Activated CD4-positive, alpha-beta T cell treated with anti-CD3 and anti-CD28 coated beads, Interleukin-2, amount 50 U/mL, for 24 hours (primary cell): ENCODE measurements around the gene TRIM34.
A peak's percentile ranks its signal among the peaks of the same experiment; 100 is the strongest.
"Not testable (repeated sequence)": the region's sequence is repeated elsewhere in the genome, so short reads cannot be mapped to it uniquely, and the experiment has no call there.

Source experiments
- DNase-seq, 2 donors: peaks; one replicate each; pipeline ENCODE4 v3.0.0-alpha.2; 2020; ENCODE audit warnings: low read depth in 1 of 2, low spot score in 1 of 2

The TRIM34 gene

DNA sequence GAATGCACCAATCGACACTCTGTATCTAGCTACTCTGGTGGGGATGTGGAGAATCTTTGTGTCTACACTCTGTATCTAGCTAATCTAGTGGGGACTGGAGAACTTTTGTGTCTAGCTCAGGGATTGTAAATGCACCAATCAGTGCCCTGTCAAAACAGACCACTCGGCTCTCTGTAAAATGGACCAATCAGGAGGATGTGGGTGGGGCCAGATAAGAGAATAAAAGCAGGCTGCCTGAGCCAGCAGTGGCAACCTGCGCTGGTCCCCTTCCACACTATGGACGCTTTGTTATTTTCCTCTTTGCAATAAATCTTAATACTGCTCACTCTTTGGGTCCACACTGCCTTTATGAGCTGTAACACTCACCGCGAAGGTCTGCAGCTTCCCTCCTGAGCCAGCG is 58.8 kb downstream of the TRIM34 start:
- DNase-seq, result not testable (repeated sequence)

DNA sequence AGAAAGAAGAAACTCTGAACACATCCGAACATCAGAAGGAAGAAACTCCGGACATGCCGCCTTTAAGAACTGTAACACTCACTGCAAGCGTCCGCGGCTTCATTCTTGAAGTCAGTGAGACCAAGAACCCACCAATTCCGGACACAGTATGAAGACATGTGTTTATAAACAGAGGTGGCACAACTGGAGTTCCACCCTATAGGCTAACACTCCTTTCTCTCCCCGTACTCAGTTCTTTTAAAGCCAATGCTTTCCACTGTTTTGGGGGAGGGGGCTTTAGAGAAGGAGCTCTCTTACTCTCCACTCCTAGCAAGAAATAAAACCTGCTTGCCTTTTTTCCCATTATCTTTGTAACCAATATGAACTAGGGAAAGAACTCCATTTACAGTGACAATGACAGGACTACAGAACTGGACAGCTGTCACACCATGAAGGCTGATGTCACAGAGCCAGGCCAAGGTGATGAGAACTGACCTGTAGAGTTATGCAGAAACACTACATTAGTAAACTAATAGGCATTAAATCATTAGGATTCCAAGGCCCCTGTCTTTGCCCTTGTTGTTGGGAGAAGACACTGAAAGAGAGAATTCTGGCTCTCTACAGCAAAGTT is 59.3 kb downstream of the TRIM34 start:
- DNase-seq, result no peak

DNA sequence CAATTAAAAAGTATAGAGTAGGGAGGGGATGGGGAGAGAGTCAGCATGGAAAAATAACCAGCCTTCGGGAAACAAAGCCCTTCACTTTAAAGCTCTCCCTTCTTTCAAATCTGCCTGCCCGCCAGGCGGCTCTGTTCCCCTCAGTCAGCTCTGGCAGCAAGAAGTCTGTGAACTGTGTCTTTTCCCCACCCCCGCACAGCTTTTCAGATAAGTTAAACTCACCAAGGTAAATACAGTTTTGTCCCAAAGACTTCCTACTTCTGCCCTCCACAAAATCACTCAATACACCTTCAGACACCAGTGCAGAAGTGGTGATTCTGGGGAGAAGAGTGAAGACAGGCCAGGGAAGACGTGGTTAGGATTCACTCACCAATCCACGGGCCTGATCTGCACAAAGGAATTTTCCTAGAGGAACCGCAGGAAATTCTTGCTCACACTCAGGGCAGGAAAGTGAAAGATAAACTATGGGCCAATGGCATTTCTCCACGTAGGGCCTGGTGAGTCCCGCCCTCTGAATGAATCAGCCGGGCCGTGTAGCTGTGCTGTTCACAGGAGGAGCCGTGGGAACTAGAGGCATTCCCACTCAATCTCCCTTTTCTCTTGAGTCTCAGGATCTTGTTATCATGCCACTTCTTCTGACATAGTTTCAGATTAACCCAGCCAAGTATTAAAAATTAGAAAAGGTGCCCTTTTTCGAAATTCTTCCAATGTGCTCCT is 60.0 kb downstream of the TRIM34 start, which contains the start of gene TRIM5:
Gene TRIM5 (minus strand): TSS at position 429 of the 717 bp plus-strand sequence. CDS start 4,897 bp downstream, outside the sequence.
- peak; percentile 53 to 85 for DNase-seq

DNA sequence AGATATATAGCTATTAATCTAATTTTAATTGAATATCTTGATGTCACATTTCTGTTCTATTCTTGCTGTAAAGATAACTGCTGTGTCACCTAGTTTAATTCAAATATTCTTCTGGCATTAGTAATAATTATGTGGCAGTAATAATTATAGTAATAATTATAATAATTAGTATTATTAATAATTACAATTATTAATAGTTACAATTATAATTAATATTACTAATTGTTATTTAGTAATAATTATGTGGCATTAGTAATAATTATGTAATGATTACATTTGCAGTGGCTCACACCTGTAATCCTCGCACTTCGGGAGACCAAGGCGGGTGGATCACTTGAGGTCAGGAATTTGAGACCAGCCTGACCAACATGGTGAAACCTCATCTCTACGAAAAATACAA is 61.6 kb downstream of the TRIM34 start:
- DNase-seq, result no peak

DNA sequence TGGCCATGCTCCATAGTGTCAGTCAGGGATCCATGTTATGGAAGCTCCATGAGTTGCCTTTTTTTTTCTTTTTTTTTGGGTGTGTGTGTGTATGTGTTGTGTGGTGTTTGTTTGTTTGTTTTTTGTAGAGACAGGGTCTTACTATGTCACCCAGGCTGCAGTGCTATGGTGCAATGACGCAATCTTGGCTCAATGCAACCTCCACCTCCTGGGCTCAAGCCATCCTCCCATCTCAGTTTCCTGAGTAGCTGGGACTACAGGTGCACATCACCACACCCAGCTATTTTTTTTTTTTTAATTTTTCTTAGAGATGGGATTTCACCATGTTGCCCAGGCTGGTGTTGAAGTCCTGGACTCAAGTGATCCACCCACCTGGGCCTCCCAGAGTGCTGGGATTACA is 63.7 kb downstream of the TRIM34 start:
- DNase-seq, result no peak

DNA sequence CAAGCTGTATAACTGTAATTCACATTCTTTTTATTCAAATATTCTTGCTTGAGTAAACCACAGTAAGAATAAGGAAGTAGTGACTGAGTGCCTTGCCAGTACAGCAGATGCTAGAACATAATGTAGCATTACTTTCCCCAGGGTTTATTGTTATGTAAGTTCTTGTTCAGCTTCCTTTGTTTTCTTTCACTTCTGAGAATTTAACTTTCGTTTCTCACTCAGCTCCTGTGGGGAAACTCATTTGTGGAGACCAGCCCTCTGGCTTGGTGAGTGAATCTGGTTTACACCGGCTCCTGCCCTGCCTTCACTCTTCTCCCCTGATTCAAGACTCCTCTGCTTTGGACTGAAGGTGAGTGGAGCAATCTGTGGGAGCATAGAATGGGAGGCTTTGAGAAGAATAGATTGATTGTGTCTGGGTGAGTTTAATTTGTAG is 64.8 kb downstream of the TRIM34 start, which contains the start of gene TRIM22:
Gene TRIM22 (plus strand): TSS at position 240 of the 433 bp plus-strand sequence. CDS start 6,443 bp downstream, outside the sequence.
- DNase-seq, result peak in 1 of 2 donors; percentile 46

DNA sequence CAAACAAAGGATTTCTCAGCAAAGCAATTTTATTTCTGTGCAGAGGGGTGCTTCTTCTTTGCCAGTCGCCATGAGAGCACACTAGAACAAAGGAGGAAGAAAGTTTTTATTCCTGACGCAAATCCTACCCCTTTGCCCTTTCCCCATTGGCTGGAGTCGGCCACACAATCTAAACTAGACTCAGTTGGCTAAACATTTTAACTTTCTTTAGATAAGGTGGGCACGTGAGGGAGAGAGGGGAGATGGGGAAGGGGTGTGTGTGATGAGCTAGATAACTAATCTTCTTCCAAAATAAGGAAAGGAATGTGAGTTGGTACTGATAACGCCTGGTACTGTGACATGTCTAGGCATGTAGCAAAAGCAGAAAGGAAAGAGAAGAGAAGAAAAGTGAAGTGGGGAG is 65.4 kb downstream of the TRIM34 start:
- DNase-seq, result no peak

DNA sequence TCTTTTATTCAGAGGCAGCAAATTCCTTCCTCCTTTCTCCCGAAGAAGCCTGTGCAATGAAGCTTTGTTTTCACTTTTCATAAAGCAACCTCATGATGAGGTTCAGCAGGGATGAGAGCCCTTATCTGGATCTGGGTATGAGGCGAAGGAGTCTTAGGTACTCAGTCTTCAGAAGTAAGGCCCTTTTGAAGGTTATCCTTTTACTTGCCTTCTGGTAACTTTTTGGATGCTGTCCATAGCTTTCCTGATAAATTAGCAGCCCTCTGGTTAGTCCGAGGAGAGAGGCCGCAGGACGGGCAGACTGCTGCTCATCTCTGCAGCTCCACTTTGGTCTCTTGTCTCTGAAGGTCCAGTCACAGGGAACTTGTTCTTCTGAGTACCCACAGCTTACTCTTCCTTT is 65.9 kb downstream of the TRIM34 start:
- DNase-seq, result no peak

DNA sequence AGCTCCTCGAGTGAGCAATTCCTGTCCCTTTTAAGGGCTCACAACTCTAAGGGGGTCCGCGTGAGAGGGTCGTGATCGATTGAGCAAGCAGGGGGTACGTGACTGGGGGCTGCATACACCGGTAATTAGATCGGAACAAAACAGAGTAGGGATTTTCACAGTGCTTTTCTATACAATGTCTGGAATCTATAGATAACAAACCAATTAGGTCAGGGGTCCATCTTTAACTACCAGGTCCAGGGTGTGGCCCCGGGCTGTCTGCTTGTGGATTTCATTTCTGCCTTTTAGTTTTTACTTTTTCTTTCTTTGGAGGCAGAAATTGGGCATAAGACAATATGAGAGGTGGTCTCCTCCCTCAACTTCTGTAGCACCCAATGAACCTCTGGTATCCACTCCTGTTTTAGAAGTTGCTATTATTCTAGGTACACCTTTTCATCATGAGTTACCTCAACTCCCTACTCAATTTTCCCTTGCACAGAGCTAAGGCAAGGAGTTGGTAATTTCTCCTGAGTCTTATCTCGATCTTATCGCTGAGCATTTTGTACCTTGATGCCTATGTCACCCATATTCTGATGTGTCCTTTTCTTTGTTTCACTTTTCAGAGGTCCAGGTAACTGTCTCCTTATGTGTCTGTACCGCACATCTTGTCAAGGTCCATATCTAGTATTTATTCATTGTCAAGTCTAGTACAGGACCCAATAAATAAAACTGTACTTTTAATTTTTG is 66.6 kb downstream of the TRIM34 start:
- not testable (repeated sequence) for DNase-seq

DNA sequence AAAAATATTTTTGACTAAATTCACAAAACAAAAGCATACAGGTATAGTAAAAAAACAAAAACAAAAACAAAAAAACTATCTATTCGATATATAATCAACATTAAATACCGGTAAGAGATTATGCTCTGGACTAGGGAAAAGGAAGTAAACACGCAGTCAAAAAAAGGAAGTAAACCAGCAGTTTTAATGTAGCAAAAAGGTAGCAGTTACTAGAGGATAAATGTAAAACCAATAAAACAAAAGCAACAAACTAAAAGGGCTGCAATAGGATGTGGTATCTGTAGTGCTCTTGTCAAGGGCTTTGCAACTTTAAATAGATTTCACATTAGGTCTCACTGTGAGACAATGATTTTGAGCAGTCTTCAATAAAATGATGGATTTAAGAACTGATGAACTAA is 67.2 kb downstream of the TRIM34 start:
- no peak for DNase-seq
